HepG2 (cell line): ENCODE data around the gene TTC39C. TPM values are rescaled to one million over a fixed set of nuclear protein-coding genes. Genes with fewer than 3 reads are reported as not detected.

ENCODE experiments used
- CCAR2 ChIP-seq: fragments of 200-400 bp; formaldehyde crosslinking; optimal IDR thresholded peaks from 2 replicates; pipeline ENCODE3; 2018; ENCODE audit warnings: low read depth, mild to moderate bottlenecking, low read length, moderate library complexity
- CEBPB ChIP-seq: IDR thresholded peaks from 2 replicates; pipeline ENCODE4 v1.6.1; 2011; ENCODE audit warnings: low read depth, low read length, improper control_type of control experiment, borderline replicate concordance
- CHCHD3 ChIP-seq: sonication (generic); formaldehyde crosslinking; IDR thresholded peaks from 2 replicates; pipeline ENCODE4 v1.8.0; 2022; ENCODE audit warnings: mild to moderate bottlenecking, missing genetic modification reagents, moderate library complexity
- FOSL2 ChIP-seq: sonication (generic); formaldehyde crosslinking; IDR thresholded peaks from 2 replicates; pipeline ENCODE4 v1.4.0; 2020; ENCODE audit warnings: missing genetic modification reagents
- HHEX ChIP-seq: IDR thresholded peaks from 2 replicates; pipeline ENCODE4 v1.6.1; 2016; ENCODE audit warnings: control low read depth
- HNF4A ChIP-seq: sonication (generic); formaldehyde crosslinking; IDR thresholded peaks from 2 replicates; pipeline ENCODE4 v1.4.0; 2020; ENCODE audit warnings: missing genetic modification reagents
- HNRNPH1 ChIP-seq: fragments of 200-400 bp; formaldehyde crosslinking; optimal IDR thresholded peaks from 2 replicates; pipeline ENCODE3; 2017; ENCODE audit warnings: mild to moderate bottlenecking, low read depth, low read length
- IRF2 ChIP-seq: IDR thresholded peaks from 2 replicates; pipeline ENCODE4 v1.6.1; 2018; ENCODE audit warnings: missing genetic modification reagents, missing compliant biosample characterization
- MXD3 ChIP-seq: IDR thresholded peaks from 2 replicates; pipeline ENCODE4 v1.6.1; 2016; ENCODE audit warnings: mild to moderate bottlenecking, missing biosample characterization, missing genetic modification reagents
- MZF1 ChIP-seq: sonication (generic); formaldehyde crosslinking; IDR thresholded peaks from 2 replicates; pipeline ENCODE4 v1.8.1; 2023; ENCODE audit warnings: mild to moderate bottlenecking, missing genetic modification reagents, borderline replicate concordance
- NPAS2 ChIP-seq: sonication (generic); formaldehyde crosslinking; IDR thresholded peaks from 2 replicates; pipeline ENCODE4 v1.8.0; 2022; ENCODE audit warnings: mild to moderate bottlenecking, missing genetic modification reagents, borderline replicate concordance
- PRPF4 ChIP-seq: fragments of 200-400 bp; formaldehyde crosslinking; IDR thresholded peaks from 2 replicates; pipeline ENCODE4 v1.6.1; 2016; ENCODE audit warnings: low read length, low read depth; ENCODE audit not compliant: poor library complexity, severe bottlenecking
- RFX3 ChIP-seq: IDR thresholded peaks from 2 replicates; pipeline ENCODE4 v1.6.1; 2016; ENCODE audit warnings: missing biosample characterization, missing genetic modification reagents
- SRF ChIP-seq: IDR thresholded peaks from 2 replicates; pipeline ENCODE4 v1.6.1; 2011; ENCODE audit warnings: mild to moderate bottlenecking, low read depth, low read length, moderate library complexity
- ZBTB20 ChIP-seq: sonication (generic); formaldehyde crosslinking; IDR thresholded peaks from 2 replicates; pipeline ENCODE4 v1.8.1; 2023; ENCODE audit warnings: missing genetic modification reagents, low read depth, mild to moderate bottlenecking, borderline replicate concordance
- ZBTB25 ChIP-seq: IDR thresholded peaks from 2 replicates; pipeline ENCODE4 v1.6.1; 2018; ENCODE audit warnings: missing genetic modification reagents
- ZHX2 ChIP-seq, 2 experiments: sonication (generic) in 1 of 2; formaldehyde crosslinking in 1 of 2; IDR thresholded peaks; 2 replicates each; pipeline versions ENCODE4 v1.6.1 to v1.9.0; 2014 to 2022; ENCODE audit warnings: antibody characterized with exemption in 1 of 2, borderline replicate concordance in 1 of 2, inconsistent platforms in 1 of 2, low read depth in 1 of 2, missing genetic modification reagents in 1 of 2
- ZKSCAN1 ChIP-seq: fragments of 150-350 bp; IDR thresholded peaks from 2 replicates; pipeline ENCODE4 v1.6.1; 2014; ENCODE audit warnings: low read length
- ZNF282 ChIP-seq: fragments of 450-650 bp; IDR thresholded peaks from 2 replicates; pipeline ENCODE4 v1.6.1; 2018; ENCODE audit not compliant: partially characterized antibody
- ZNF30 ChIP-seq: sonication (generic); formaldehyde crosslinking; IDR thresholded peaks from 2 replicates; pipeline ENCODE4 v1.5.0; 2020; ENCODE audit warnings: mild to moderate bottlenecking, missing genetic modification reagents
- ZNF337 ChIP-seq: sonication (generic); formaldehyde crosslinking; IDR thresholded peaks from 2 replicates; pipeline ENCODE4 v1.5.1; 2020; ENCODE audit warnings: missing genetic modification reagents, low read depth, mild to moderate bottlenecking, borderline replicate concordance
- ZNF382 ChIP-seq: sonication (generic); formaldehyde crosslinking; IDR thresholded peaks from 2 replicates; pipeline ENCODE4 v1.5.0; 2020; ENCODE audit warnings: missing genetic modification reagents, mild to moderate bottlenecking, borderline replicate concordance
- ZNF652 ChIP-seq: IDR thresholded peaks from 2 replicates; pipeline ENCODE4 v1.6.1; 2016; ENCODE audit warnings: low read depth, borderline replicate concordance
- polyA plus RNA-seq, 8 experiments: library from polyadenylated mRNA; depleted of rRNA in 3 of 8; stranded (reverse) in 7 of 8; unstranded in 1 of 8; fragments of >200 nt; fragmentation: Illumina TruSeq in 4 of 8; extraction: Trizol in 4 of 8; gene quantifications; 2 replicates each; pipeline versions ENCODE4 v1.2.1 to v1.2.3, GENCODE V29; 2011 to 2016; ENCODE audit warnings: low read depth in 4 of 8, missing spikeins in 1 of 8, mixed read lengths in 1 of 8; ENCODE audit not compliant: insufficient read depth in 1 of 8
- total RNA-seq, 5 experiments: library from RNA; depleted of rRNA; stranded (reverse); fragments of >200 nt; fragmentation: Illumina TruSeq; extraction: Trizol; gene quantifications; 2 replicates each; pipeline ENCODE4 v1.2.3, GENCODE V29; 2016; ENCODE audit warnings: low read depth in 1 of 5

The TTC39C gene
- total and polyA plus RNA-seq, 2 of the 13 experiments (the other 11 are each of a cell fraction or from before 2014, with no cell fraction given) = 19.1 to 25.9 TPM

GRCh38 chr18:24051031-24051947 lies 36.7 kb downstream of the TTC39C start (continued):
- TF ChIP-seq NPAS2 (CRISPR knock-in tag) (no peak), ZHX2 (IDR thresholded peaks at IDR 0.05; ENCODE audit: low read depth) (no peak), ZHX2 (CRISPR knock-in tag; IDR thresholded peaks at IDR 0.05; ENCODE audit: borderline replicate concordance) (no peak), PRPF4 (no peak), ZKSCAN1 (no peak), HHEX (no peak), HNRNPH1 (no peak), ZBTB25 (CRISPR knock-in tag) (peak; percentile 58; the same call in 1 of the 2 replicates), CHCHD3 (CRISPR knock-in tag) (no peak), SRF (no peak), MXD3 (no peak), FOSL2 (peak; percentile 88), ZNF30 (CRISPR knock-in tag) (no peak), IRF2 (peak; percentile 47; the same call in 1 of the 2 replicates), HNF4A (CRISPR knock-in tag) (peak; percentile 58), ZNF382 (CRISPR knock-in tag) (no peak), CEBPB (peak; percentile 42; the same call in 1 of the 2 replicates), MZF1 (CRISPR knock-in tag) (no peak), ZNF337 (no peak), ZBTB20 (peak; percentile 66; the same call in 1 of the 2 replicates), ZNF652 (CRISPR knock-in tag) (peak; percentile 90), CCAR2 (peak; percentile 46), RFX3 (CRISPR knock-in tag) (no peak), ZNF282 (no peak)
